ENCODE data around the gene TMEM132D.

DNA sequence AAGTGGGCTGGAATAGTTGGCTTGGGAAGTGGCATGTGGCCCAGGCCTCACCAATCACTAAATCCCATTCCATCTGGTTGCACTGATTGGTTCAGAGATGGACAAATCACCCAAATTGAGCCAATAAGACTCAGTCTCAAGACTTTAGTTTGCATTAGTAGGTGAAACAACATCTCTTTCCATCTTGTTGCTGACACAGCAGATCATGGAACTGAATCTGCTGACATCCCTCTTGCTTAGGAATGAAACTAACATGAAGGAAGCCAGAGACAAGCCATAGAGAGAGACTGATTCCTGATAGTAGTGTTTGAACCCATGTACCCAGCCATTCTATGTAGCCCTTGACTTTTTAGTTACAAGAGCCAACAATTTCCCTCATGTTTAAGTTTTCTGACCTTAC, 743.5 kb downstream of the TMEM132D start:
- TF ChIP-seq, protein P1, sequence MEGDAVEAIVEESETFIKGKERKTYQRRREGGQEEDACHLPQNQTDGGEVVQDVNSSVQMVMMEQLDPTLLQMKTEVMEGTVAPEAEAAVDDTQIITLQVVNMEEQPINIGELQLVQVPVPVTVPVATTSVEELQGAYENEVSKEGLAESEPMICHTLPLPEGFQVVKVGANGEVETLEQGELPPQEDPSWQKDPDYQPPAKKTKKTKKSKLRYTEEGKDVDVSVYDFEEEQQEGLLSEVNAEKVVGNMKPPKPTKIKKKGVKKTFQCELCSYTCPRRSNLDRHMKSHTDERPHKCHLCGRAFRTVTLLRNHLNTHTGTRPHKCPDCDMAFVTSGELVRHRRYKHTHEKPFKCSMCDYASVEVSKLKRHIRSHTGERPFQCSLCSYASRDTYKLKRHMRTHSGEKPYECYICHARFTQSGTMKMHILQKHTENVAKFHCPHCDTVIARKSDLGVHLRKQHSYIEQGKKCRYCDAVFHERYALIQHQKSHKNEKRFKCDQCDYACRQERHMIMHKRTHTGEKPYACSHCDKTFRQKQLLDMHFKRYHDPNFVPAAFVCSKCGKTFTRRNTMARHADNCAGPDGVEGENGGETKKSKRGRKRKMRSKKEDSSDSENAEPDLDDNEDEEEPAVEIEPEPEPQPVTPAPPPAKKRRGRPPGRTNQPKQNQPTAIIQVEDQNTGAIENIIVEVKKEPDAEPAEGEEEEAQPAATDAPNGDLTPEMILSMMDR (IDR thresholded peaks at IDR 0.05; ENCODE audit: extremely low read depth in 1 of 2, insufficient read depth in 1 of 2, low read depth in 1 of 2, low read length in 2 of 2), result no peak
- TF ChIP-seq EZH2 (IDR thresholded peaks at IDR 0.05; ENCODE audit: borderline replicate concordance, low read depth, low read length, severe bottlenecking), result no peak
